ENCODE results near the gene PHLDA2. TPM values are rescaled to one million over a fixed set of nuclear protein-coding genes. Genes with fewer than 3 reads are reported as not detected.

PHLDA2 gene
- total and polyA plus RNA-seq, 7 donors: 0.49 to 7.3 (median 0.87) TPM

GRCh38 chr11:2897048-2897447 is 32.2 kb downstream of the PHLDA2 start:
- H3K27me3 ChIP-seq (ENCODE audit: insufficient read depth in 3 of 3, low read length in 2 of 3): peaks cover 0 to 7% (median 0%) of the 10 kb centered on the region in 3 donors
- TF ChIP-seq, protein P1, sequence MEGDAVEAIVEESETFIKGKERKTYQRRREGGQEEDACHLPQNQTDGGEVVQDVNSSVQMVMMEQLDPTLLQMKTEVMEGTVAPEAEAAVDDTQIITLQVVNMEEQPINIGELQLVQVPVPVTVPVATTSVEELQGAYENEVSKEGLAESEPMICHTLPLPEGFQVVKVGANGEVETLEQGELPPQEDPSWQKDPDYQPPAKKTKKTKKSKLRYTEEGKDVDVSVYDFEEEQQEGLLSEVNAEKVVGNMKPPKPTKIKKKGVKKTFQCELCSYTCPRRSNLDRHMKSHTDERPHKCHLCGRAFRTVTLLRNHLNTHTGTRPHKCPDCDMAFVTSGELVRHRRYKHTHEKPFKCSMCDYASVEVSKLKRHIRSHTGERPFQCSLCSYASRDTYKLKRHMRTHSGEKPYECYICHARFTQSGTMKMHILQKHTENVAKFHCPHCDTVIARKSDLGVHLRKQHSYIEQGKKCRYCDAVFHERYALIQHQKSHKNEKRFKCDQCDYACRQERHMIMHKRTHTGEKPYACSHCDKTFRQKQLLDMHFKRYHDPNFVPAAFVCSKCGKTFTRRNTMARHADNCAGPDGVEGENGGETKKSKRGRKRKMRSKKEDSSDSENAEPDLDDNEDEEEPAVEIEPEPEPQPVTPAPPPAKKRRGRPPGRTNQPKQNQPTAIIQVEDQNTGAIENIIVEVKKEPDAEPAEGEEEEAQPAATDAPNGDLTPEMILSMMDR (IDR thresholded peaks at IDR 0.05): no peak
- no peak overlapping the region for H3K4me3 ChIP-seq
- no peaks in the 10 kb centered on the region for H3K4me1 ChIP-seq
- no peak for DNase-seq
- 86 to 96% (median 89%) methylated on average over 6 of the region's 6 CpGs for WGBS, 3 donors
- H3K9me3 ChIP-seq: no peaks in the 10 kb centered on the region
- H3K27ac ChIP-seq: no peak overlapping the region
- intact Hi-C loops (cut with DNase I): loop anchor here in 1 of 2 donors (10.0 kb wide), 2 partner anchors 472 to 592 kb away; partner anchors contain the start of genes C11orf21 and TSPAN32
- no peak for ATAC-seq
- H3K36me3 ChIP-seq (ENCODE audit: insufficient read depth in 1 of 2, low read depth in 1 of 2): no peaks in the 10 kb centered on the region

DNA sequence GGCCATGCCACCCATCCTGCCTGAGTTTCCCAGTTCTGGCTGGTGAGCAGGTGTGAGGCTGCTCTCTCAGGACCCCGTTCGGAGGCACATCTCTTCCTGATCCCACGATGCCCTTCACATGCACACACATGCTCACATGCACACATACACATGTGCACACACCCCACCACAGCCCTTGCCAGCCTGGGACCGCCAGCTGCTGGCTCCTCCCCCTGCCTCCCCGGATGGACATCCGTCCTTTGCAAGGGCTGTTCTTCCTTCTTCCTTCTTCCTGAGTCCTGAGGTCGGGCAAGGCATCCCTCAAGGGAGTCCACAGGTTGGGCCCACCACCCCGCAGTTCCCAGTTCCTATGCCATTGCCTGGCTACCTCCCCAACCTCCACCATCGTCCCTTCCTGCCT is 33.2 kb downstream of the PHLDA2 start:
- ATAC-seq (no peak), DNase-seq (no peak)
- Histone ChIP-seq H3K4me3 (no peak overlapping the region), H3K4me1 (no peaks in the 10 kb centered on the region), H3K9me3 (no peaks in the 10 kb centered on the region), H3K27me3 (ENCODE audit: insufficient read depth in 3 of 3, low read length in 2 of 3) (peaks cover 0 to 7% (median 0%) of the 10 kb centered on the region in 3 donors), H3K36me3 (ENCODE audit: insufficient read depth in 1 of 2, low read depth in 1 of 2) (no peaks in the 10 kb centered on the region), H3K27ac (no peak overlapping the region)
- TF ChIP-seq, protein P1 (IDR thresholded peaks at IDR 0.05): no peak
- intact Hi-C loops (cut with DNase I): loop anchor here in 1 of 2 donors (10.0 kb wide), 2 partner anchors 471 to 591 kb away; partner anchors contain the start of genes C11orf21 and TSPAN32
- 71 to 79% (median 74%) methylated on average over 9 of the region's 9 CpGs for WGBS, 3 donors

GRCh38 chr11:2893935-2894334 is 35.3 kb downstream of the PHLDA2 start:
- H3K4me1 ChIP-seq: no peaks in the 10 kb centered on the region
- ATAC-seq (no peak), DNase-seq (no peak)
- 81 to 91% (median 84%) methylated on average over 4 of the region's 4 CpGs for WGBS, 3 donors
- intact Hi-C loops (cut with DNase I): loop anchor here in 1 of 2 donors (10.0 kb wide), 2 partner anchors 469 to 589 kb away; partner anchors contain the start of genes C11orf21 and TSPAN32
- H3K4me3 ChIP-seq: no peak overlapping the region
- H3K9me3 ChIP-seq: no peaks in the 10 kb centered on the region
- TF ChIP-seq, protein P1 (IDR thresholded peaks at IDR 0.05): no peak
- no peaks in the 10 kb centered on the region for H3K36me3 ChIP-seq (ENCODE audit: insufficient read depth in 1 of 2, low read depth in 1 of 2)
- no peak overlapping the region for H3K27ac ChIP-seq
- H3K27me3 ChIP-seq (ENCODE audit: insufficient read depth in 3 of 3, low read length in 2 of 3): peaks cover 0 to 3% (median 0%) of the 10 kb centered on the region in 3 donors

DNA sequence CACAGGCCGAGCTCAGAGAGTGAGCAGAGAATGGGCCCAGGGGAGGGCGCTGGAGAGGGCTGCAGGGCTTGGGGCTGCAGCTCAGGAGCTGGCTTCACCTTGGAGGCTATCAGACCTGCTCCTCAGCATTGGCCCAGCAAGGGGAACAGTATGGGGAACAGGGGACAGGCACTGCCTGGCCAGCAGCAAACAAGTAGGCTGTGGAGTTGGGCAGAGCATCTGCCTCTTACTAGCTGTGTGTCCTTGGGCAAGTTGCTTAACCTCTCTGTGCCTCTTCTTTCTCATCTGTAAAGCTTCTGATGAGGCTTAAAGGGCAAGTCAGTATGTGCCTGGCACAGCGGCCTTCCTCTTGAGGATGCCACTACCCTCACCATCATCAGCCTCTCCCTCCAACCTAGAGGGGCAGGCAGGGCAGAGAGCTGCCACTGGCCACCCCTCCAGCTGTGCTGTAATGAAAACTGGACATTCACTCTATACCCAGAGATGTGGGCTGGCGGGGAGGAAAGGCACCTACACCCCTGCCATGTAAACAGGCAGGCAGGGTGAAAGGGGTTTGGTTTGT is 36.2 kb downstream of the PHLDA2 start:
- Histone ChIP-seq H3K4me3 (peak overlapping the region; percentile 52), H3K27me3 (ENCODE audit: insufficient read depth in 3 of 3, low read length in 2 of 3) (no peaks in the 10 kb centered on the region), H3K36me3 (ENCODE audit: insufficient read depth in 1 of 2, low read depth in 1 of 2) (no peaks in the 10 kb centered on the region), H3K27ac (no peak overlapping the region), H3K4me1 (no peaks in the 10 kb centered on the region), H3K9me3 (no peaks in the 10 kb centered on the region)
- no peak for DNase-seq
- TF ChIP-seq, protein P1 (IDR thresholded peaks at IDR 0.05): no peak
- WGBS, 3 donors: 54 to 64% (median 60%) methylated on average over 4 of the region's 4 CpGs
- intact Hi-C loops (cut with DNase I): loop anchor here (1.0 to 10.0 kb wide), 3 partner anchors 361 to 588 kb away; partner anchors contain the start of genes C11orf21 (in 1 of the 2) and TSPAN32 (in 1 of the 2)
- ATAC-seq: no peak
